NT2/D1 (cell line): Measurements from ENCODE around the gene TRRAP.

Source experiments
- DNase-seq: peaks from one replicate; pipeline ENCODE4 v3.0.0-alpha.2; 2011; ENCODE audit warnings: low read depth, low spot score
- H3K27me3 ChIP-seq: 2 replicates; pipeline ENCODE4 v1.6.0; 2011; ENCODE audit warnings: mild to moderate bottlenecking; ENCODE audit not compliant: insufficient read length, insufficient read depth
- H3K36me3 ChIP-seq: 2 replicates; pipeline ENCODE4 v1.6.1; 2011; ENCODE audit warnings: mild to moderate bottlenecking, low read length, mixed read lengths; ENCODE audit not compliant: insufficient read depth, insufficient read length
- H3K4me1 ChIP-seq: 2 replicates; pipeline ENCODE4 v1.5.1; 2011; ENCODE audit not compliant: insufficient read depth, insufficient read length
- H3K4me3 ChIP-seq: 2 replicates; pipeline ENCODE4 v1.5.1; 2011; ENCODE audit warnings: low read depth; ENCODE audit not compliant: insufficient read length
- H3K9ac ChIP-seq: 2 replicates; pipeline ENCODE4 v1.6.0; 2011; ENCODE audit warnings: low read depth; ENCODE audit not compliant: insufficient read length
- H3K9me3 ChIP-seq: 2 replicates; pipeline ENCODE4 v1.5.1; 2011; ENCODE audit warnings: mild to moderate bottlenecking, low read length; ENCODE audit not compliant: insufficient read depth
- SUZ12 ChIP-seq: IDR thresholded peaks from 2 replicates; pipeline ENCODE4 v1.6.1; 2011; ENCODE audit not compliant: insufficient read length, insufficient read depth; ENCODE audit errors: extremely low read depth
- YY1 ChIP-seq: IDR thresholded peaks from 2 replicates; pipeline ENCODE4 v1.6.1; 2011; ENCODE audit not compliant: insufficient read length, insufficient read depth
- ZNF274 ChIP-seq: IDR thresholded peaks from 2 replicates; pipeline ENCODE4 v1.6.1; 2011; ENCODE audit warnings: mild to moderate bottlenecking, low read depth, low read length

Gene TRRAP

DNA sequence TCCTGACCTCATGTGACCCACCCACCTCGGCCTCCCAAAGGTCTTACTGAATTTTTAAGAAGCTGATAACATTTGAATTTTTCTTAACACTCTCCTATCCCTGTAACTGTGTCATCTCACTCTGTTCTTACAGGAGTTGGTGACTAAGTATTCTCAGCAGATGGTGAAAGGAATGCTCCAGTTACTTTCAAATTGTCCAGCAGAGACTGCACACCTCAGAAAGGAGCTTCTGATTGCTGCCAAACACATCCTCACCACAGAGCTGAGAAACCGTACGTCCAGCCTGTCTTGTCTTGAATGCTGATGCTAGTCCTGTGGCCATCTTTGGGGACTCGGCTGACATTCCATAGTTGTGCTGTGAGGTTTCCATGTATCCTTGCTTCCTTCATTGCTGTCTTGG lies 24.9 kb downstream of the TRRAP start:
- TF ChIP-seq ZNF274 (no peak), SUZ12 (no peak), YY1 (no peak)
- H3K4me1 ChIP-seq = no peaks in the 10 kb centered on the region
- H3K9ac ChIP-seq = no peak overlapping the region
- peaks cover 83% of the 10 kb centered on the region for H3K36me3 ChIP-seq
- H3K4me3 ChIP-seq = no peak overlapping the region
- DNase-seq = no peak
- H3K27me3 ChIP-seq = no peaks in the 10 kb centered on the region
- H3K9me3 ChIP-seq = peaks cover 29% of the 10 kb centered on the region; the same call in 1 of the 2 replicates

DNA sequence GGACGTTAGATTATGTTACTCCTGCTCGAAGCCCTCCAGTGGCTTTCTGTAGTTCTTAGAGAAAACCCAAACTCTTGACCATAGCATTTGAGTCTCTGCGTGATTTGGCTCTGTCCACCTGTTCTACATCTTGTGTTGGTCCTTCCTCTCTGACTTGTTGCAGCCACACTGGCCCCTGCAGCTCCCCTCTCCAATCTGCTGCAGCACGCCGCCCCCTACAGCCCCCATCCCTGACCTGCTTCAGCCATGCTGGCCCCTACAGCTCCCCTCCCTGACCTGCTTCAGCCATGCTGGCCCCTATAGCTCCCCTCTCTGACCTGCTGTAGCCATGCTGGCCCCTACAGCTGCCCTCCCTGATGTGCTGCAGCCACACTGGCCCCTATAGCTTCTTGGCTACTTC lies 29.2 kb downstream of the TRRAP start:
- H3K27me3 ChIP-seq = no peaks in the 10 kb centered on the region
- no peak overlapping the region for H3K4me3 ChIP-seq
- no peak overlapping the region for H3K9ac ChIP-seq
- peaks cover 83% of the 10 kb centered on the region for H3K36me3 ChIP-seq
- H3K4me1 ChIP-seq = no peaks in the 10 kb centered on the region
- no peak for TF ChIP-seq YY1
- TF ChIP-seq SUZ12 = no peak
- TF ChIP-seq ZNF274 = no peak
- H3K9me3 ChIP-seq = peaks cover 34% of the 10 kb centered on the region; the same call in 1 of the 2 replicates
- peak; percentile 38 for DNase-seq

DNA sequence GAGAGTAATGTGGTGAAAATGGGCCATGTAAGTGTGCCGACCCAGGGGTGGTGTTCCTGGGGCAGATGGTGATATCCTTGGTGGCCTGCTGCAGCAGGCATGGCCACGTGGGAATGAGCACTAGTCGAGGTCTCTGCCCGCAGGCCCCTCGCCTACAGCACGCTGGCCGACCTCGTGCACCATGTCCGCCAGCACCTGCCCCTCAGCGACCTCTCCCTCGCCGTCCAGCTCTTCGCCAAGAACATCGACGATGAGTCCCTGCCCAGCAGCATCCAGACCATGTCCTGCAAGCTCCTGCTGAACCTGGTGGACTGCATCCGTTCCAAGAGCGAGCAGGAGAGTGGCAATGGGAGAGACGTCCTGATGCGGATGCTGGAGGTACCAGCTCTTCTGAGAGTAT lies 30.3 kb downstream of the TRRAP start:
- Histone ChIP-seq H3K9ac (no peak overlapping the region), H3K27me3 (no peaks in the 10 kb centered on the region), H3K4me1 (no peaks in the 10 kb centered on the region), H3K9me3 (peaks cover 34% of the 10 kb centered on the region; the same call in 1 of the 2 replicates), H3K4me3 (no peak overlapping the region), H3K36me3 (peaks cover 80% of the 10 kb centered on the region)
- TF ChIP-seq SUZ12 (no peak), YY1 (no peak), ZNF274 (no peak)
- no peak for DNase-seq

DNA sequence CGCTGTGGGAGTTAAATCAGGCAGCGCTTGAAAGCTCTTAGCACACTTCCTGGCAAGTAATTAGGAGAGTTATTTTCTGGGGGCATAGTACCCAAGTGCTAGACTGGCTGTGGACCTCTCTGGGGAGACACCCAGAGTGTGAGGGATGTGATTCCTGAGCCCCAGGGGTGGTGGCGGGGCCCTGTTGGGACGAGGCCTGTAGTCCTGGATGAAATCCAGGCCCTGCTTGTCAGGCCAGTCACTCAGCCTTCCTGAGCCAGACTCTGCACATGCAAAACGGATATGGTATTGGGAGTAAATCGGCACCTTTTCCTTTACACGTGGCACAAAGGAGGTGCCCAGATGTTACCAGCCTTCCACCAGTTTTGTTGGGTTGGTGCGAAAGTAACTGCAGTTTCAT lies 31.2 kb downstream of the TRRAP start:
- H3K27me3 ChIP-seq = no peaks in the 10 kb centered on the region
- H3K4me1 ChIP-seq = no peaks in the 10 kb centered on the region
- no peak overlapping the region for H3K4me3 ChIP-seq
- peaks cover 81% of the 10 kb centered on the region for H3K36me3 ChIP-seq
- no peak overlapping the region for H3K9ac ChIP-seq
- no peak for DNase-seq
- TF ChIP-seq ZNF274 = no peak
- TF ChIP-seq YY1 = no peak
- TF ChIP-seq SUZ12 = no peak
- peaks cover 34% of the 10 kb centered on the region; the same call in 1 of the 2 replicates for H3K9me3 ChIP-seq

DNA sequence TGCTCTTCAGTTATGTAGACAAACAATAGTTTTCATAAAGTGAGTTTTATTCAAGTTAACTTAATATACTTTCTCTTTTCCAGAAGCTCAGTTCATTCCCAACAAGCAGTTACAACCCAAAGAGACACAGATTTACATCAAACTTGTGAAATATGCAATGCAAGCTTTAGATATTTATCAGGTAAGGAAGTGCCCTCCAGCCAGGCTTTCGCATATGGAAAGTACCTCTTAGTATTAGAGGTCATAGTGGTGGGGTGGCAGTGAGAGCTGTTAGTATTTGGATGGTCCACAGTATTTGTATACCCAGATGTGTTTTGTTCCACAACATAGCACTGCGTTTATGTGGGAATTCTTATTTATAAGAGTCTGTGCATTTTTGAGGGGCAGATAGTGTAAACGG lies 32.1 kb downstream of the TRRAP start:
- TF ChIP-seq ZNF274 (no peak), YY1 (no peak), SUZ12 (no peak)
- Histone ChIP-seq H3K9ac (no peak overlapping the region), H3K9me3 (peaks cover 26% of the 10 kb centered on the region; the same call in 1 of the 2 replicates), H3K27me3 (no peaks in the 10 kb centered on the region), H3K4me1 (no peaks in the 10 kb centered on the region), H3K36me3 (peaks cover 80% of the 10 kb centered on the region), H3K4me3 (no peak overlapping the region)
- no peak for DNase-seq

DNA sequence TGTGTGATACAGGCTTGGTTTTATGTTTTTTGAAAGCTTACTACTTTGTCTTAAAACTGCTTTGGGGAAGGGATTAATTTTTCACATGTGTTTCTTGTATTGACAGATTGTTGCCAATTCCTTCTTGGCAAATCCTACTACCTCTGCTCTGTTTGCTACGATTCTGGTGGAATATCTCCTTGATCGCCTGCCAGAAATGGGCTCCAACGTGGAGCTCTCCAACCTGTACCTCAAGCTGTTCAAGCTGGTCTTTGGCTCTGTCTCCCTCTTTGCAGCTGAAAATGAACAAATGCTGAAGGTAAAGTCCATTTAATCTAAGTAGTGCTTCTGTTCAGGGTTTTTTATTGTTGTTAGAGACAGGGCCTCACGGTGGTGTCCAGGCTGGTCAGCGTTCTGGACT lies 33.6 kb downstream of the TRRAP start:
- no peaks in the 10 kb centered on the region for H3K27me3 ChIP-seq
- no peak for TF ChIP-seq ZNF274
- TF ChIP-seq YY1 = no peak
- no peak for TF ChIP-seq SUZ12
- no peak overlapping the region for H3K4me3 ChIP-seq
- DNase-seq = no peak
- peaks cover 83% of the 10 kb centered on the region for H3K36me3 ChIP-seq
- H3K9me3 ChIP-seq = peaks cover 18% of the 10 kb centered on the region; the same call in 1 of the 2 replicates
- no peaks in the 10 kb centered on the region for H3K4me1 ChIP-seq
- H3K9ac ChIP-seq = no peak overlapping the region

DNA sequence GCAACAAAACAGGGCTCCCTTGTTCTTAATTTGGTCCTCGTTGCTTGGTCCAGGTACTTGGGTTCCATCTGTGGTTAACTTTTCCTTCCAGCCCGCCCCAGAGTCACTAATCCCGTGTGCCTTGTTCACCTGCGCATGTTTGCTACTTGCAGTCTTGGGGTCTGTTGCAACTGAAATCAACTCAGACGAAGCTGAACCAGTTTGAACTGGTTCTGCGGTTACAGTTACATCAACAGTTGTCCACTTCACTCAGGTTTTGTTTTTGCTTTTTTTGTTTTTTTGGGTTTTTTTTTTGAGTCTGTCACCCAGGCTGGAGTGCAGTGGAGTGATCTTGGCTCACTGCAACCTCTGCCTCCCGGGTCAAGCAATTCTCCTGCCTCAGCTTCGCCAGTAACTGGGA lies 34.7 kb downstream of the TRRAP start:
- Histone ChIP-seq H3K9ac (no peak overlapping the region), H3K27me3 (no peaks in the 10 kb centered on the region), H3K4me1 (no peaks in the 10 kb centered on the region), H3K9me3 (peaks cover 8% of the 10 kb centered on the region; the same call in 1 of the 2 replicates), H3K36me3 (peaks cover 87% of the 10 kb centered on the region), H3K4me3 (no peak overlapping the region)
- no peak for DNase-seq
- TF ChIP-seq SUZ12 (no peak), YY1 (no peak), ZNF274 (no peak)

DNA sequence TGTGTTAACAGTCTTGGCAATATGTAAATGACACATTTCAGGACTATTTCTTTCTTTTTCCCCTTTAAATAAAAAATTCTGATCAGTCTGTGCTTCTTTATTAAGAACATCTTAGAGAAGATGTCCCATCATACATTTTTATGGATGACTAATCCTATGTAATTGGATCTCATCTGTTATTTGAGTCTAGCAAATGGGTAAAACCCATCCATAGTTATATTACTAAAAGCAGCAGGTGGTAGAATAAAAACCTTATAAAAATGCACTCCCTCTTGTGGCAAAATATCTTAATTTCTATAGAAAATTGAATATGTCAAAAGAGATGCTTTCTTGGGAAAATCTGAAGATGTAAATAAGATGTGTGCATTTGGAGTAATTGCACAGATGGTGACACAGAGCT lies 35.3 kb downstream of the TRRAP start:
- peaks cover 86% of the 10 kb centered on the region for H3K36me3 ChIP-seq
- no peak for DNase-seq

More for the DNA sequence above, 35.3 kb downstream of the TRRAP start:
- TF ChIP-seq YY1 (no peak), ZNF274 (no peak), SUZ12 (no peak)
- Histone ChIP-seq H3K27me3 (no peaks in the 10 kb centered on the region), H3K9me3 (peaks cover 2% of the 10 kb centered on the region; the same call in 1 of the 2 replicates), H3K4me1 (no peaks in the 10 kb centered on the region), H3K9ac (no peak overlapping the region), H3K4me3 (no peak overlapping the region)
